ENCODE measurements around the gene RSPH3. TPM values are rescaled to one million over a fixed set of nuclear protein-coding genes. Genes with fewer than 3 reads are reported as not detected.

Gene RSPH3
- total RNA-seq, 5 donors from 2014 or later (not counting 1 experiment from before 2014, with no cell fraction given) = 1.5 to 2.6 (median 2.1) TPM

GRCh38 chr6:159008656-159009288, 8.8 kb upstream of the RSPH3 start:
- peak in 5 of 35 experiments; percentile 6 to 78 (median 27) for DNase-seq
- Histone ChIP-seq H3K4me3 (ENCODE audit: control insufficient read depth in 1 of 2, extremely low read depth in 1 of 2, low read length in 1 of 2) (peak overlapping the region in 1 of 2 donors; percentile 37), H3K27me3 (replicated peaks in 1 of 2; ENCODE audit: control insufficient read depth in 2 of 2, extremely low read depth in 1 of 2, insufficient read depth in 2 of 2, low read length in 1 of 2) (no peaks in the 10 kb centered on the region), H3K27ac (ENCODE audit: low read length) (peak overlapping the region; percentile 8), H3K9me3 (no peaks in the 10 kb centered on the region), H3K4me1 (ENCODE audit: control insufficient read depth in 1 of 2, extremely low read depth in 1 of 2, insufficient read depth in 2 of 2, low read length in 2 of 2) (peaks cover 4 to 25% of the 10 kb centered on the region in 2 experiments), H3K36me3 (ENCODE audit: control insufficient read depth in 2 of 2, extremely low read depth in 1 of 2, insufficient read depth in 1 of 2, low read length in 1 of 2) (no peaks in the 10 kb centered on the region)
- Mint-ChIP-seq H3K36me3 (peaks cover 10% of the 10 kb centered on the region), H3K4me1 (peaks cover 36 to 50% (median 38%) of the 10 kb centered on the region in 3 donors), H3K4me3 (peak overlapping the region; percentile 34 to 51 (median 40)), H3K27me3 (no peaks in the 10 kb centered on the region), H3K27ac (peak overlapping the region; percentile 45 to 59), H3K9me3 (no peaks in the 10 kb centered on the region)
- ATAC-seq (replicated peaks in 1 of 4) = peak; percentile 69 to 76 (median 74)
- CTCF ChIA-PET = interaction anchor here (0.6 to 8.3 kb wide), 41 partner anchors 9 to 646 kb away, joined by 3 to 162 read pairs (median 4); partner anchors contain the start of genes RSPH3 (in 1 of the 2) and TAGAP (in 1 of the 2)
- 60% methylated on average over 1 of the region's 10 CpGs for WGBS (ENCODE audit: insufficient coverage)
- POLR2A ChIA-PET = interaction anchor here (0.6 to 1.4 kb wide), 11 partner anchors 8 to 259 kb away, joined by 3 to 11 read pairs (median 7); partner anchors contain the start of gene TAGAP (in 1 of the 2)

GRCh38 chr6:159007510-159007909, 7.5 kb upstream of the RSPH3 start:
- ChIA-PET POLR2A (interaction anchor here (0.7 to 1.0 kb wide), 2 partner anchors 14 to 31 kb away, joined by 4 read pairs; no protein-coding TSS in a partner anchor), CTCF (interaction anchor here (0.7 to 8.3 kb wide), 11 partner anchors 11 to 169 kb away, joined by 3 to 162 read pairs (median 7); partner anchors contain the start of gene TAGAP (in 1 of the 2))
- Mint-ChIP-seq H3K27me3 (no peaks in the 10 kb centered on the region), H3K4me1 (peaks cover 27 to 38% (median 36%) of the 10 kb centered on the region in 3 donors), H3K4me3 (no peak overlapping the region), H3K27ac (no peak overlapping the region), H3K9me3 (no peaks in the 10 kb centered on the region), H3K36me3 (peaks cover 10% of the 10 kb centered on the region)
- peaks cover 4 to 17% of the 10 kb centered on the region in 2 experiments for H3K4me1 ChIP-seq (ENCODE audit: control insufficient read depth in 1 of 2, extremely low read depth in 1 of 2, insufficient read depth in 2 of 2, low read length in 2 of 2)
- H3K4me3 ChIP-seq (ENCODE audit: control insufficient read depth in 1 of 2, extremely low read depth in 1 of 2, low read length in 1 of 2) = no peak overlapping the region
- no peak overlapping the region for H3K27ac ChIP-seq (ENCODE audit: low read length)
- ATAC-seq (replicated peaks in 1 of 4) = no peak
- DNase-seq = no peak
- WGBS (ENCODE audit: insufficient coverage) = 100% methylated on average over 5 of the region's 5 CpGs
- no peaks in the 10 kb centered on the region for H3K27me3 ChIP-seq (replicated peaks in 1 of 2; ENCODE audit: control insufficient read depth in 2 of 2, extremely low read depth in 1 of 2, insufficient read depth in 2 of 2, low read length in 1 of 2)
- no peaks in the 10 kb centered on the region for H3K9me3 ChIP-seq
- H3K36me3 ChIP-seq (ENCODE audit: control insufficient read depth in 2 of 2, extremely low read depth in 1 of 2, insufficient read depth in 1 of 2, low read length in 1 of 2) = no peaks in the 10 kb centered on the region

- no peaks in the 10 kb centered on the region for H3K9me3 Mint-ChIP-seq
- H3K27ac Mint-ChIP-seq = no peak overlapping the region
- ATAC-seq (replicated peaks in 1 of 4) (no peak), DNase-seq (no peak)
- Histone ChIP-seq H3K27me3 (replicated peaks in 1 of 2; ENCODE audit: control insufficient read depth in 2 of 2, extremely low read depth in 1 of 2, insufficient read depth in 2 of 2, low read length in 1 of 2) (no peaks in the 10 kb centered on the region), H3K4me1 (ENCODE audit: control insufficient read depth in 1 of 2, extremely low read depth in 1 of 2, insufficient read depth in 2 of 2, low read length in 2 of 2) (peaks cover 11 to 18% of the 10 kb centered on the region in 2 experiments), H3K4me3 (ENCODE audit: control insufficient read depth in 1 of 2, extremely low read depth in 1 of 2, low read length in 1 of 2) (no peak overlapping the region), H3K27ac (ENCODE audit: low read length) (no peak overlapping the region), H3K9me3 (no peaks in the 10 kb centered on the region), H3K36me3 (ENCODE audit: control insufficient read depth in 2 of 2, extremely low read depth in 1 of 2, insufficient read depth in 1 of 2, low read length in 1 of 2) (no peaks in the 10 kb centered on the region)
- peaks cover 10% of the 10 kb centered on the region for H3K36me3 Mint-ChIP-seq
- ChIA-PET POLR2A (no interaction called here), CTCF (interaction anchor here (0.9 to 8.3 kb wide), 3 partner anchors 101 to 130 kb away, joined by 3 to 162 read pairs (median 5); no protein-coding TSS in a partner anchor)
- 82% methylated on average over 3 of the region's 5 CpGs for WGBS (ENCODE audit: insufficient coverage)
- no peaks in the 10 kb centered on the region for H3K27me3 Mint-ChIP-seq
- H3K4me1 Mint-ChIP-seq = peaks cover 32 to 40% (median 36%) of the 10 kb centered on the region in 3 donors
- H3K4me3 Mint-ChIP-seq = no peak overlapping the region
Observed at GRCh38 chr6:159005436-159005835, 5.4 kb upstream of the RSPH3 start.

GRCh38 chr6:159004592-159004991, 4.6 kb upstream of the RSPH3 start:
- peaks cover 10% of the 10 kb centered on the region for H3K36me3 Mint-ChIP-seq
- peaks cover 13 to 15% of the 10 kb centered on the region in 2 experiments for H3K4me1 ChIP-seq (ENCODE audit: control insufficient read depth in 1 of 2, extremely low read depth in 1 of 2, insufficient read depth in 2 of 2, low read length in 2 of 2)

GRCh38 chr6:159002432-159003155, 2.6 kb upstream of the RSPH3 start:
- no peak for DNase-seq
- H3K4me1 ChIP-seq (ENCODE audit: control insufficient read depth in 1 of 2, extremely low read depth in 1 of 2, insufficient read depth in 2 of 2, low read length in 2 of 2) = peaks cover 13 to 16% of the 10 kb centered on the region in 2 experiments
- Mint-ChIP-seq H3K4me3 (no peak overlapping the region), H3K9me3 (no peaks in the 10 kb centered on the region), H3K27me3 (no peaks in the 10 kb centered on the region), H3K36me3 (peaks cover 10% of the 10 kb centered on the region), H3K4me1 (peaks cover 19 to 31% (median 28%) of the 10 kb centered on the region in 3 donors), H3K27ac (peak overlapping the region in 1 of 2 donors; percentile 34)
- H3K9me3 ChIP-seq = no peaks in the 10 kb centered on the region
- no peak overlapping the region for H3K4me3 ChIP-seq (ENCODE audit: control insufficient read depth in 1 of 2, extremely low read depth in 1 of 2, low read length in 1 of 2)
- no peaks in the 10 kb centered on the region for H3K36me3 ChIP-seq (ENCODE audit: control insufficient read depth in 2 of 2, extremely low read depth in 1 of 2, insufficient read depth in 1 of 2, low read length in 1 of 2)
- ChIA-PET POLR2A (no interaction called here), CTCF (interaction anchor here (0.6 to 1.1 kb wide), 4 partner anchors 11 to 132 kb away, joined by 3 to 8 read pairs (median 4); no protein-coding TSS in a partner anchor)
- no peak overlapping the region for H3K27ac ChIP-seq (ENCODE audit: low read length)
- no peak for ATAC-seq (replicated peaks in 1 of 4)
- WGBS (ENCODE audit: insufficient coverage) = 91% methylated on average over 9 of the region's 12 CpGs
- H3K27me3 ChIP-seq (replicated peaks in 1 of 2; ENCODE audit: control insufficient read depth in 2 of 2, extremely low read depth in 1 of 2, insufficient read depth in 2 of 2, low read length in 1 of 2) = no peaks in the 10 kb centered on the region

More at GRCh38 chr6:159004592-159004991, 4.6 kb upstream of the RSPH3 start:
- Histone ChIP-seq H3K9me3 (no peaks in the 10 kb centered on the region), H3K27ac (ENCODE audit: low read length) (no peak overlapping the region), H3K4me3 (ENCODE audit: control insufficient read depth in 1 of 2, extremely low read depth in 1 of 2, low read length in 1 of 2) (no peak overlapping the region), H3K27me3 (replicated peaks in 1 of 2; ENCODE audit: control insufficient read depth in 2 of 2, extremely low read depth in 1 of 2, insufficient read depth in 2 of 2, low read length in 1 of 2) (no peaks in the 10 kb centered on the region), H3K36me3 (ENCODE audit: control insufficient read depth in 2 of 2, extremely low read depth in 1 of 2, insufficient read depth in 1 of 2, low read length in 1 of 2) (no peaks in the 10 kb centered on the region)
- H3K4me3 Mint-ChIP-seq = no peak overlapping the region
- POLR2A ChIA-PET = interaction anchor here in 1 of 2 donors (0.6 kb wide), 1 partner anchor 101 kb away, joined by 3 read pairs; no protein-coding TSS in a partner anchor
- DNase-seq (no peak), ATAC-seq (replicated peaks in 1 of 4) (no peak)
- WGBS (ENCODE audit: insufficient coverage) = 67% methylated on average over 3 of the region's 3 CpGs
- H3K4me1 Mint-ChIP-seq = peaks cover 29 to 35% (median 35%) of the 10 kb centered on the region in 3 donors
- no peak overlapping the region for H3K27ac Mint-ChIP-seq
- no peaks in the 10 kb centered on the region for H3K27me3 Mint-ChIP-seq
- no peaks in the 10 kb centered on the region for H3K9me3 Mint-ChIP-seq
- CTCF ChIA-PET = interaction anchor here (0.9 to 8.3 kb wide), 5 partner anchors 99 to 351 kb away, joined by 3 to 162 read pairs (median 4); no protein-coding TSS in a partner anchor
